GM10266 (cell line): ENCODE data around the gene TAF4B.
"Not testable (repeated sequence)": the region's sequence is repeated elsewhere in the genome, so short reads cannot be mapped to it uniquely, and the experiment has no call there.

ENCODE experiments used
- DNase-seq: peaks from one replicate; pipeline ENCODE4 v3.0.0; 2012; ENCODE audit errors: extremely low spot score
- CTCF ChIP-seq: IDR thresholded peaks from 2 replicates; pipeline ENCODE4 v1.5.1; 2012; ENCODE audit warnings: mild to moderate bottlenecking, low read depth; ENCODE audit not compliant: control insufficient read depth, insufficient read depth; ENCODE audit errors: missing control alignments

The TAF4B gene

GRCh38 chr18:26225915-26226228 is 373 bp upstream of the TAF4B start:
- DNase-seq: no peak
- no peak for TF ChIP-seq CTCF

- no peak for DNase-seq
- no peak for TF ChIP-seq CTCF
Measured at GRCh38 chr18:26227051-26227670, 916 bp downstream of the TAF4B start.

DNA sequence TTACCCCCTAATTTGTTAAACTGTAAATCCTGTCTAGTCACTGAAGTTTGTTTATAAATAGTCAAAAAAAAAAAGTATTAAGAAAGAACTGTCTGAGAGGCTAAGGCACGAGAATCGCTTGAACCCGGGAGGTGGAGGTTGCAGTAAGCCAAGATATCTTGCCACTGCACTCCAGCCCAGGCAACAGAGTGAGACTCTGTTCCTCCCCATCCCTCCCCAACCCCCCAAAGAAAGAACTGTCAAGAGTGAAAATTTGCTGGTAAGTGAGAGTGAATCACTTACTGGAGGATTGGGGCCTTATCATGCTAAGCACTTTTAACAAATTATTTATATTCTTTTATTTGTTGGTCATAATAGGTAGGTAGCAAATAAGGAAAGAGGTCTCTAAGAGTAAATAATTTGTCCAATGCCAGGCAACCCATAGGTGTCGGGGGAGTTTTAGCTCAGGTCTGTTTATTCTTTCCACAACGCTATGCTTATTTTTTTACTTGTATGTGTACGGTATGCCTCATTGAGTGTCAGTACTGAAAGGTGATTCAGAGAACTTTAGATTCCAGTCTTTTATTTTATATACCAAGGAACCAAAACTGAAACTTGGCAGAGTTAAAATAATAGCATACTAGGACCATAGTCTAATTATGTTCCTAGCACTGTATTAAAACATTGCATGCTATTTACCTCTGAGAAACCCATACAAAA is 2.5 kb downstream of the TAF4B start:
- DNase-seq: no peak
- no peak for TF ChIP-seq CTCF

DNA sequence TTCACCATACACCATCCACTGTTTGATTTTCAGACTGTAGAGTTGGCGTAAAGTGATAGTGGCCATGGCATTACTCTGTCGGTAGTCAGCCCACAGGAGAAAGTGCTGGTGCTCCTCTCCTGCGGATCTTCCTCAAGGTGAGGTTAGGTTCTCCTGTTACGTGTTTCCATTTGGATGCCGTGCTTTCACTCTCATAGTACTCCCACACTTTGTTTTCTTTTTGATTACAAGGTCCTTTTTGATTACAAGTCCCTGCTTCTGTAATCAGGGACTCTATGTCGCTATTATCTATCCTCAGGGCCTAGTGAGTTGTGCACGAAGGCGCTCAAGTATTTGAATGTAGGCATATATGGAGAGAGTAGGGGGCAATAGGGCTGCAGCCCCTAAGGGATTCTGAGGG is 4.3 kb downstream of the TAF4B start:
- TF ChIP-seq CTCF: no peak
- DNase-seq: no peak

GRCh38 chr18:26233208-26233607 is 7.0 kb downstream of the TAF4B start:
- DNase-seq: no peak
- no peak for TF ChIP-seq CTCF

GRCh38 chr18:26237363-26237762 is 11.1 kb downstream of the TAF4B start:
- DNase-seq: not testable (repeated sequence)

DNA sequence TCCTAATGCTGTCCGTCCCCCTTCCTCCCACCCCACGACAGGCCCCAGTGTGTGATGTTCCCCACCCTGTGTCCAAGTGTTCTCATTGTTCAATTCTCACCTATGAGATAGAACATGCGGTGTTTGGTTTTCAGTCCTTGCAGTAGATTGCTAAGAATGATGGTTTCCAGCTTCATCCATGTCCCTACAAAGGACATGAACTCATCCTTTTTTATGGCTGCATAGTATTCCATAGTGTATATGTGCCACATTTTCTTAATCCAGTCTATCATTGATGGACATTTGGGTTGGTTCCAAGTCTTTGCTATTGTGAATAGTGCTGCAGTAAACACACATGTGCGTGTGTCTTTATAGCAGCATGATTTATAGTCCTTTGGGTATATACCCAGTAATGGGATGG is 12.5 kb downstream of the TAF4B start:
- DNase-seq: not testable (repeated sequence)

DNA sequence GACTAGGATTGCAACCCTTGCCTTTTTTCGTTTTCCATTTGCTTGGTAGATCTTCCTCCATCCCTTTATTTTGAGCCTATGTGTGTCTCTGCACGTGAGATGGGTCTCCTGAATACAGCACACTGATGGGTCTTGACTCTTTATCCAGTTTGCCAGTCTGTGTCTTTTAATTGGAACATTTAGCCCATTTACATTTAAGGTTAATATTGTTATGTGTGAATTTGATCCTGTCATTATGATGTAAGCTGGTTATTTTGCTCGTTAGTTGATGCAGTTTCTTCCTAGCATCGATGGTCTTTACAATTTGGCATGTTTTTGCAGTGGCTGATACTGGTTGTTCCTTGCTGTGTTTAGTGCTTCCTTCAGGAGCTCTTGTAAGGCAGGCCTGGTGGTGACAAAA is 16.1 kb downstream of the TAF4B start:
- not testable (repeated sequence) for DNase-seq

DNA sequence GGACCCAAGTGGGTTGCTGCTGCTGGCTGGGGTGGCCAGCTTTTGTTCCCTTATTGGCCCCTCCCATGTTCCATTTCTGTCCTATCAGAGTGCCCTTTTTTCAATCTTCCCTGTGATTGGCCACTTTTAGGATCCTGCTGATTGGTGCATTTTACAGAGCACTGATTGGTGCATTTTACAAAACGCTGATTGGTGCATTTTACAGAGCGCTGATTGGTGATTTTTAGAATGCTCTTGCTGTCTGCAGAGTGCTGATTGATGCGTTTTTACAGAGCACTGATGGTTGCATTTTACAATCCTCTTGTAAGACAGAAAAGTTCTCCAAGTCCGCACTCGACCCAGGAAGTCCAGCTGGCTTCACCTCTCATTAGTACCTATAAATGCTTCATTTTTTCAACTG is 19.2 kb downstream of the TAF4B start:
- DNase-seq: not testable (repeated sequence)
